ENCODE results near the gene UBAP2L. TPM values are rescaled to one million over a fixed set of nuclear protein-coding genes. Genes with fewer than 3 reads are reported as not detected.

Gene UBAP2L
- total RNA-seq, 1 experiment from 2014 or later: 198 TPM

- Histone ChIP-seq H3K4me3 (ENCODE audit: low read depth, low read length) (no peak overlapping the region), H3K36me3 (ENCODE audit: control insufficient read depth, insufficient read depth, low read length) (peaks cover 12% of the 10 kb centered on the region), H3K4me1 (no peaks in the 10 kb centered on the region), H3K9me3 (no peaks in the 10 kb centered on the region), H3K27me3 (replicated peaks; ENCODE audit: control insufficient read depth, insufficient read depth, low read length) (no peaks in the 10 kb centered on the region)
- TF ChIP-seq CTCF (IDR thresholded peaks at IDR 0.05; ENCODE audit: insufficient read depth in 1 of 2, low read depth in 1 of 2, low read length in 1 of 2, severe bottlenecking in 1 of 2, unreplicated experiment in 1 of 2): no peak
- no TSS peak for BruUV-seq (replicated peaks)
- Mint-ChIP-seq H3K9me3 (ENCODE audit: unreplicated experiment) (no peaks in the 10 kb centered on the region), H3K27ac (ENCODE audit: unreplicated experiment) (peak overlapping the region; percentile 23), H3K4me3 (ENCODE audit: unreplicated experiment) (no peak overlapping the region), H3K4me1 (ENCODE audit: low read depth, unreplicated experiment) (peaks cover 13% of the 10 kb centered on the region), H3K27me3 (ENCODE audit: insufficient read depth, unreplicated experiment) (no peaks in the 10 kb centered on the region), H3K36me3 (ENCODE audit: insufficient read depth, unreplicated experiment) (peaks cover 96% of the 10 kb centered on the region)
- DNase-seq: no peak
- ChIA-PET POLR2A (no interaction called here), CTCF (no interaction called here)
- intact Hi-C loops (cut with micrococcal nuclease; ENCODE audit: unreplicated experiment): no loop called here
Measured at GRCh38 chr1:154171880-154172279, 48.9 kb upstream of the UBAP2L start.

DNA sequence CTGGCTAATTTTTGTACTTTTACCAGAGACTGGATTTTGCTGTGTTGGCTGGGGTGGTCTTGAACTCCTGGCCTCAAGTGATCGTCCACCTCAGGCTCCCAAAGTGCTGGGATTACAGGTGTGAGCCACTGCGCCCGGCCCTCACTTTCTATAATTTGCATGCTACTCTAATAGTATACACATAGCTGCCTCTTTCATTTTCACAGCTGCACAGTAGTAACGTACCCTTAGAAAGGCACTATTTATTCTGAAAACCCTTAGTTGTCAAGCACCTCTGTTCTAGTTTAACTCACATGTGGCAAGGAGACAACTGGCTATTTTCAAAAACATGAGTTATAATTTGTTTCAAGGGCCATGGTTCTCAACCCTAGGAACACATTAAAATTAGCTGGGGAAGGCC is 46.1 kb upstream of the UBAP2L start:
- Mint-ChIP-seq H3K4me1 (ENCODE audit: low read depth, unreplicated experiment) (peaks cover 40% of the 10 kb centered on the region), H3K9me3 (ENCODE audit: unreplicated experiment) (no peaks in the 10 kb centered on the region), H3K36me3 (ENCODE audit: insufficient read depth, unreplicated experiment) (peaks cover 94% of the 10 kb centered on the region), H3K27me3 (ENCODE audit: insufficient read depth, unreplicated experiment) (no peaks in the 10 kb centered on the region), H3K27ac (ENCODE audit: unreplicated experiment) (no peak overlapping the region), H3K4me3 (ENCODE audit: unreplicated experiment) (no peak overlapping the region)
- ChIA-PET CTCF (no interaction called here), POLR2A (no interaction called here)
- Histone ChIP-seq H3K4me3 (ENCODE audit: low read depth, low read length) (no peak overlapping the region), H3K36me3 (ENCODE audit: control insufficient read depth, insufficient read depth, low read length) (peaks cover 12% of the 10 kb centered on the region), H3K27me3 (replicated peaks; ENCODE audit: control insufficient read depth, insufficient read depth, low read length) (no peaks in the 10 kb centered on the region), H3K4me1 (peaks cover 28% of the 10 kb centered on the region), H3K9me3 (no peaks in the 10 kb centered on the region)
- DNase-seq: no peak
- no peak for TF ChIP-seq CTCF (IDR thresholded peaks at IDR 0.05; ENCODE audit: insufficient read depth in 1 of 2, low read depth in 1 of 2, low read length in 1 of 2, severe bottlenecking in 1 of 2, unreplicated experiment in 1 of 2)
- BruUV-seq (replicated peaks): no TSS peak
- intact Hi-C loops (cut with micrococcal nuclease; ENCODE audit: unreplicated experiment): no loop called here

DNA sequence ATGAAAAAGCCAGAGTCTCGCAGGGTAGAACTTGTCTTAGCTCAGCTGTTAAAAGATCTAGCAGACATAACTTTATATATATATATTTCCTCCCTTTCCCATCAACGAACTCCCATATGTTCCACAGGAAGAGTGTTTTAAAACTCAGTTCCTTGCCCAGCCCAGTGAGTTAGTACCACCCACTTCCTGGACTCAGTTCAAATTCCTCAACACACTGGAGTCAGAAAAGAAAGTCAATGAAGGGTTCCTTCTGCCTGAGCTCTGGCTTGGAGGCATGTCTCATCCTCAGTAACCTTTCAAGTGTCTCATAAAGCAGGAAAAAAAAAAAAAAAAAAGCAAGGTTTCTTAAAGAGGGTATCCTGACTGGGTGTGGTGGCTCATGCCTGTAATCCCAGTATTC is 44.4 kb upstream of the UBAP2L start:
- H3K4me3 Mint-ChIP-seq (ENCODE audit: unreplicated experiment): no peak overlapping the region
- H3K36me3 Mint-ChIP-seq (ENCODE audit: insufficient read depth, unreplicated experiment): peaks cover 94% of the 10 kb centered on the region
- no peak overlapping the region for H3K27ac Mint-ChIP-seq (ENCODE audit: unreplicated experiment)
- no peak for DNase-seq
- H3K4me1 ChIP-seq: peaks cover 42% of the 10 kb centered on the region
- no peak overlapping the region for H3K4me3 ChIP-seq (ENCODE audit: low read depth, low read length)
- no peaks in the 10 kb centered on the region for H3K9me3 Mint-ChIP-seq (ENCODE audit: unreplicated experiment)
- POLR2A ChIA-PET: no interaction called here
- intact Hi-C loops (cut with micrococcal nuclease; ENCODE audit: unreplicated experiment): no loop called here
- BruUV-seq (replicated peaks): no TSS peak
- CTCF ChIA-PET: no interaction called here
- no peak for TF ChIP-seq CTCF (IDR thresholded peaks at IDR 0.05; ENCODE audit: insufficient read depth in 1 of 2, low read depth in 1 of 2, low read length in 1 of 2, severe bottlenecking in 1 of 2, unreplicated experiment in 1 of 2)
- peaks cover 43% of the 10 kb centered on the region for H3K4me1 Mint-ChIP-seq (ENCODE audit: low read depth, unreplicated experiment)
- H3K27me3 Mint-ChIP-seq (ENCODE audit: insufficient read depth, unreplicated experiment): no peaks in the 10 kb centered on the region
- no peaks in the 10 kb centered on the region for H3K27me3 ChIP-seq (replicated peaks; ENCODE audit: control insufficient read depth, insufficient read depth, low read length)
- no peaks in the 10 kb centered on the region for H3K9me3 ChIP-seq
- H3K36me3 ChIP-seq (ENCODE audit: control insufficient read depth, insufficient read depth, low read length): peaks cover 7% of the 10 kb centered on the region
